HCT116 (cell line): ENCODE measurements around the gene SLC35F3.

Source experiments
- CTCF ChIP-seq, 3 experiments: fragments of 200-600 bp in 1 of 3; sonication (generic) in 1 of 3; IDR thresholded peaks in 2 of 3; conservative IDR thresholded peaks in 1 of 3; 2 replicates each; pipeline ENCODE4 v1.5.1; 2012 to 2017; ENCODE audit warnings: low read depth in 2 of 3, low read length in 2 of 3, antibody characterized with exemption in 1 of 3, borderline replicate concordance in 1 of 3, control low read depth in 1 of 3, mild to moderate bottlenecking in 1 of 3, mixed read lengths in 1 of 3, mixed run types in 1 of 3, moderate library complexity in 1 of 3; ENCODE audit not compliant: insufficient read depth in 1 of 3
- ELF1 ChIP-seq: IDR thresholded peaks from 2 replicates; pipeline ENCODE4 v1.6.1; 2012; ENCODE audit warnings: low read depth, borderline replicate concordance
- EZH2 ChIP-seq: fragments of 200-600 bp; sonication (generic); IDR thresholded peaks from 2 replicates; pipeline ENCODE4 v1.6.1; 2017; ENCODE audit warnings: antibody characterized with exemption, mixed run types
- MAX ChIP-seq: IDR thresholded peaks from 2 replicates; pipeline ENCODE4 v1.6.1; 2012
- REST ChIP-seq: IDR thresholded peaks from 2 replicates; pipeline ENCODE4 v1.6.1; 2012; ENCODE audit warnings: low read depth
- SIN3A ChIP-seq: IDR thresholded peaks from 2 replicates; pipeline ENCODE4 v1.6.1; 2012; ENCODE audit warnings: low read depth
- SRF ChIP-seq: IDR thresholded peaks from 2 replicates; pipeline ENCODE4 v1.6.1; 2012; ENCODE audit warnings: low read depth
- YY1 ChIP-seq: IDR thresholded peaks from 2 replicates; pipeline ENCODE4 v1.6.1; 2011; ENCODE audit warnings: low read length, low read depth, moderate library complexity, mild to moderate bottlenecking; ENCODE audit not compliant: insufficient replicate concordance; ENCODE audit errors: extremely low read depth

- TF ChIP-seq YY1 (no peak), SIN3A (no peak), ELF1 (no peak), CTCF (IDR thresholded peaks at IDR 0.05 in 2 of 3, conservative IDR thresholded peaks at IDR 0.05 in 1 of 3; ENCODE audit: borderline replicate concordance in 1 of 3, insufficient read depth in 1 of 3, low read depth in 2 of 3, low read length in 2 of 3) (no peak), SRF (no peak), EZH2 (no peak), REST (no peak), MAX (no peak)
Measured at GRCh38 chr1:234014208-234014607, 109.7 kb downstream of the SLC35F3 start.
